Midbrain (tissue), 1 donor: Measurements from ENCODE around the gene IKZF4.
"Not testable (repeated sequence)": the region's sequence is repeated elsewhere in the genome, so short reads cannot be mapped to it uniquely, and the experiment has no call there.

Source experiments
- DNase-seq: peaks from one replicate; lab custom pipeline; 2025; lab: John Stamatoyannopoulos, UW

IKZF4 gene

DNA sequence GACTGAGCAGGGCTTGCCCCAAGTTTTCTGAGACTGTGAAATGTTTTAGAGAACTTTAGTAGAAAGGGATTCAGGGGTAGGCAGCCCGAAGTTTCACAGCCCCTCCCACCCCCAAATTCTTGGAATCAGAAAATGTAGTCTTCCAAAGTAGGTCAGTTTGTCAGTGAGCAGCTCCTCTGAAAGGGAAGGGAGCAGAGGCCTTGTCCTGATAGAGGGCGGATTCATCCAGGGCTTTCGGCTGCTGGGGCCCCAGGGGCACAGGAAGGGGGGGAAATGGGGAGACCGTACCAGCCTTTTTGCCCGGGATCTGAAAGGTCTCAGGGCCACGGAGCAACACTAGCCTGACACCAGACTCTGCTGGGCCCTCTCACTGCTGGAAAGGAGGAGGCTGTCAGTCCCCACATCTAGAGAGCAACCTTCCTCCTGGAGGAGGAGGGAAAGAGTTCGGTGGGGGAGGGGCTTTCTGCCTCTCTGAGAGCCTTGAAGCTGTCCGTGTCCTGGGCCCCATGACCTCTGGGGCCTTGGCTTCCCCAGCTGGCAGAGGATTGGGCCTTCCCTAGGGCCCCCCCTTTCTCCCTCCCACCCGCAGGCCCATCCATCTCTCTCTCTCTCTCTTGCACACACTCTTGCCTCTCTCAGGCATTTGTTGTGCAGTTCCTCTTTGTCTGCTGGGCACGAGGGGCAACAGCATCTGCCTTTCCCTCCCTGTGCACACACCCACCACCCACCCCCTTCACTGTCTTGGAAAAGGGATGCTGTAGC lies at the start of gene IKZF4:
Gene IKZF4, plus strand, starts transcription at position 621 of the 762 bp plus-strand sequence. CDS start 451 bp downstream, outside the sequence.
- peak; percentile 18 for DNase-seq

DNA sequence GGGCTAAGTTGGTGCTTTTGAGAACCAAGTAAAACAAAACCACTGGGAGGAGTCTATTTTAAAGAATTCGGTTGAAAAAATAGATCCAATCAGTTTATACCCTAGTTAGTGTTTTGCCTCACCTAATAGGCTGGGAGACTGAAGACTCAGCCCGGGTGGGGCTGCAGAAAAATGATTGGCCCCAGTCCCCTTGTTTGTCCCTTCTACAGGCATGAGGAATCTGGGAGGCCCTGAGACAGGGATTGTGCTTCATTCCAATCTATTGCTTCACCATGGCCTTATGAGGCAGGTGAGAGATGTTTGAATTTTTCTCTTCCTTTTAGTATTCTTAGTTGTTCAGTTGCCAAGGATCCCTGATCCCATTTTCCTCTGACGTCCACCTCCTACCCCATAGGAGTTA lies 48.8 kb upstream of the IKZF4 start:
- no peak for DNase-seq

DNA sequence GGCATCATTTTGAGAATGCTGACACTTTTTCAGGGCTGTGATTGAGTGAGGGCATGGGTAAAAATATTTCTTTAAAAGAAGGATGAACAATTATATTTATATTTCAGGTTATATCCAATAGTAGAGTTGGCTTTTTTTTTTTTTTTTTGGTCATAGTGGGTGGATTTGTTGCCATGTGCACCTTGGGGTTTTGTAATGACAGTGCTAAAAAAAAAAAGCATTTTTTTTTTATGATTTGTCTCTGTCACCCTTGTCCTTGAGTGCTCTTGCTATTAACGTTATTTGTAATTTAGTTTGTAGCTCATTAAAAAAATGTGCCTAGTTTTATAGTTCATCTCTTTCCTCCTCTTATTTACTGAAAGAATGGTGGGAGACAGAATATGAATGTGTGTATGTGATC lies 48.4 kb upstream of the IKZF4 start:
- no peak for DNase-seq

DNA sequence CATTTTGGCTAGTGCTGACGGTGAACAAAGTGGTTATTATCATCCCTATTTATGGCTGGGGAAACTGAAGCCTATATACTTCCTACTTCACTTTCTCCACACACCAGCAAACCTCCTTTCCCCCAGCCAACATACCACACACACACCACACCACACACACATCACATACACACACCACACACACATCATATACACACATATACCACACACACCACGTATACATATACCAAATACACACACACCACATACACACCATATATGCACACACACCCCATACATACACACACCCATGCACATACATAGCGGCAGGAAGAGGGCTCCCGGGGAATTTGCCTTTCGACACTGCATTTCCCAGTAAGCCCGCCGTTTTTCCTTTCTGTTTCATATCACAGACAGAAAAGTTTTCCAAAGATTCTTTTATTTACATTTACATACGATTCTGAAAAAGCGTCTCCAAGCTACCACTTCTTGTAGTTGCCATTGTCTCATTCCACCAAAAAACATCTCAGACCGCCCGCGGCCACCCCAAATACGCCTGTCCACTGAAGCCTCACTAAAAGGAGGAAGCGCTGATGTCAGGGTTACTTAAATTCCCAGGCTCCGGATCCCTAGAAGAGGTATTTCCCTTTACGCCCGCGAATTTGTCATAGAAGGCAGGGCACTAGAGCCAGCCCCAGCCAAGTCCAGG lies 47.8 kb upstream of the IKZF4 start:
- no peak for DNase-seq

DNA sequence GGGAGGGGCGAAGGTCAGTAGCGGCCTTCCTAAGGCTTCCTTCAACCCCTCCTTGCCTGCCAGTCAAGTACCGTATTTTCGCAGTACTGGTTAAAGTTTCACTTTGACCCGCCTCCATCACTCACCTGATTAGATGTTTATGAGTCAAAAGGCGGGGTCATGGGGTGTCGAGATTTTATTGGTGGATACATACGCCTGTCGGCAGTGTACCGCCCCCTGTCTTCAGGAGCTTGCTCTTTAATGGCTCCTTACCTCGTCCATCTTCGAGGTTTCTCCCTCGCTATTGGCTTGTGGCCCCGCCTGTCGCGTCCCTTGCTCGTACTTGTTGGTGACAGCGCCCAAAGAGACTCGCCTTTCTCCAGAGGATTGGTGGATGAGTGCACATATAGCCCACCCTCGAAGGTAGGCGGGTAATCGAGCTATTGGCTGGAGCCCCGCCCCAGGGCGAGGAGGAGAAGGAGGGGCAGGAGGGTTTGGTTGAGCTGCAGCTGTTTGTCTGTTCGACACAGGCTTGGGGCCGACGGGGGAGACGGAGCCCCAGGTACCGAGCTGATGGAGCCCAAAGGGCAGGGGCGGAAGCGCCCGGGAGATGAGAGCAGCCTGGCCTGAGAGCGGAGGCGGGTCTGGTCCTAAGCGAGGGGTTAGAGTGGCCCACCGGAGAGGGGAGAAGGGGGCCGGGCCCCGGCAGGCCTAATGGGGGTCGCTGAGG lies 47.1 kb upstream of the IKZF4 start, which contains the start of gene RAB5B:
Gene RAB5B, plus strand, starts transcription at position 480 of the 709 bp plus-strand sequence. CDS start 12,883 bp downstream, outside the sequence.
- peak; percentile 100 for DNase-seq

DNA sequence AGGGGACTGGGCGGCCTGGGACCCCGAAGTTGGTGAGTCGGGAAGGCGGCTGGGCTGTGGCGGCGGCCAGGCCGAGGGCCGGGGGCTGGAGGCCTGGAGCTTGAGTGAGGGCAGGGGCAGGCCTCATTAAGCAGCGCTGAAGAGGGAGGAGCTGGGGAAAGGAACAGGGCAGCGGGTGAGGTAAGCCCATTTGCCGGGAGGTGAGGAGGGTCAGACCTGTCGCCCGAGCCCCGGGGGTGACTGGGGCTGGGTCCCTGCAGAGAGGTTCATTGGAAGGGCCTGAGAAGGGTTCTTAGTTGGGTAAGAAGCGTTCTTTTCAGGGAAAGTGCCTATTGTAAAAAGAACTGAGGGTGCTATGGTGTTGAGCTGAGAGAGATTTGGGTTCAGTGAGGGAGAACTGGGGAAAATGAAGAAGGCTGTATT lies 46.5 kb upstream of the IKZF4 start:
- DNase-seq: no peak

DNA sequence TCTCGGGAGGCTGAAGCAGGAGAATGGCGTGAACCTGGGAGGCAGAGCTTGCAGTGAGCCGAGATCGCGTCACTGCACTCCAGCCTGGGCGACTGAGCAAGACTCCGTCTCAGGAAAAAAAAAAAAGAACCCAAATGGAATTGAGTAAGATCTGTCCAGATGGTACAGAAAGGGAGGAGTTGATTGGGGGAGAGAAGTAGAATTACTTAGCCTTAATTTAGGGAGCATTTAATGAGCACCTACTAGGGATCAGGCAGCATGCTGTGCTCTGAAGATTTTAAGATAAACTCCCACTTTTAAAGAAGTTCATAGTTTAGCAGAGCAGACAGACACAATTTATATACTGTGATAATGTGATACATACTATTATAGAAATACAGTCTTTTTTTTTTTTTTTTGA lies 42.5 kb upstream of the IKZF4 start:
- no peak for DNase-seq

DNA sequence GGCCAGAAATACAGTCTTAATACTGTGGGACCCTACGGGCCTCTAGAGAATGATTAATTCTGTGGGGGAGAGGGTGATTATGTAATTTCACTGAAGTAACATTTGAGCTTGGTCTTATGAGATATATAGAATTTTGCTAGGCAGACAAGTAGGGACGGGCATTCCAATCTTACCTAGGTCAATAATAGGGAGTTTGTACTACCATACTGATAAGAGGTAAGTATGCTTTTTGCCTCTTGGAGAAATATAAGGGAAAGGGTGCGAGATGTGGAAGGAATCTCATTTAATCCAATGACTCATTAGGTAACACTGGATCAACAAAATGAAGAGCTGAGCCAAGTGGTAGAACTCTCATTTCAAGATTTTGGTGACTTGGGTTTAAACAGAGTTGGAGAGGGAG lies 41.8 kb upstream of the IKZF4 start:
- DNase-seq: no peak

DNA sequence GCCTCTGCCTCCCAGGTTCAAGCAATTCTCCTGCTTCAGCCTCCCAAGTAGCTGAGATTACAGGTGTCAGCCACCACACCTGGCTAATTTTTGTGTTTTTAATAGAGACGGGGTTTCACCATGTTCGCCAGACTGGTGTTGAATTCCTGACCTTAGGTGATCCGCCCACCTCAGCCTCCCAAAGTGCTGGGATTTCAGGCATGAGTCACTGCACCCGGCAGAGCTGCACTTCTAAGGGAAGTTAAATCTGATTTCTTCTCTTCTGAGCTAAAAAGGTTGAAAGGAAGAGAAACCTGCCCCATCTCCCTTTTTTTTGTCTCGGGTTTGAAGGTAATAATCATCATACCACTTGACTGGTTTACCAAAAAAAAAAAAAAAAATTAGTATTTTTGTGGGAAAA lies 39.0 kb upstream of the IKZF4 start:
- not testable (repeated sequence) for DNase-seq

DNA sequence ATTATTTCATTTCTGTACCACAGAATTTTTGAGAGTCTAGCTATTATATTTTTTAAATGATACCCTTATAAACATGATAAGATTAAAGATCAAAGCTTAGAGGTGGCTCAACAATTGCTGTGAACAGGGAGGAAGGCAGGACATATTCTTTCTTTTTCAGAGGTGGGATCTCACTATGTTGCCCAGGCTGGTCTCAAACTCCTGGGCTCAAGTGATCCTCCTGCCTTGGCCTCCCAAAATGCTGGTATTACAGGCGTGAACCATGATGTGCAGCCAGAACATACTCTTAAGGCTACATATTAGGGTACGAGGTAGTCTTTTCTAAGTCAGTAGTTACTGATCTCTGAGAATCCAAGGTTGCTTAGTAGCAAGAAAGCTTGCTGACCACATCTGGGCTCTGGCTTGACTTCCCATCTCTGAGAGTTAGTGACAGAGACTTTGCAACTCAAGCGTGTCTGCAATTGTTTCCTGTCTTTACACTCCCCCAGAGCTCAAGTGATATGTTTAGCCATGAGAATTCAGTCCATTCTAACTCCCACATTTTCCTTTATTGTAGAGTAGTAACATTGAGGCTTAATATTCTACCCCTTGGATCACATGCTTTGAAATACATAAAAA lies 38.4 kb upstream of the IKZF4 start:
- no peak for DNase-seq

DNA sequence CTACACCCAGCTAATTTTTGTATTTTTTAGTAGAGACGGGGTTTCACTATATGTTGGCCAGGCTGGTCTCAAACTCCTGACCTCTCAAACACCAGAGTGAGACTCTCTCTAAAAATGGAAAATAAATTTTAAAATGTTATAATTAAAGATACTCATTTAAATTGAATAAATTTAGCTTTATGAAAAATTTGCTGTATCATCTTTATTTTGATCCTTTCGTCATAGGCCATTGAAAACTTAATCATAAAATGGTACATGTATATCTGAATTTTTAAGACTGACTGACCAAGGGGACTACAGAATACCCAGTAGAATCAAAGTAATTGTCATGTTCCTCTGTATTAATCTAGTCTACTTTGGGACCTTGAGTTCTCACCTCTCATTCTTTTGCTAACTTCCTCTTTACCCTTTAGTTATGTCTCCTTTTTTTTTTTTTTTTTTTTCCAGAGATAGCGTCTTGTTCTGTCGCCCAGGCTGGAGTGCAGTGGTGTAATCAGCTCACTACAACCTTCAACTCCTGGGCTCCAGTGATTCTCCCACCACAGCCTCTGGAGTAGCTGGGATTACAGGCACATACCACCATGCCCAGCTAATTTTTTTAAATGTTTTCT lies 37.5 kb upstream of the IKZF4 start:
- DNase-seq: no peak

DNA sequence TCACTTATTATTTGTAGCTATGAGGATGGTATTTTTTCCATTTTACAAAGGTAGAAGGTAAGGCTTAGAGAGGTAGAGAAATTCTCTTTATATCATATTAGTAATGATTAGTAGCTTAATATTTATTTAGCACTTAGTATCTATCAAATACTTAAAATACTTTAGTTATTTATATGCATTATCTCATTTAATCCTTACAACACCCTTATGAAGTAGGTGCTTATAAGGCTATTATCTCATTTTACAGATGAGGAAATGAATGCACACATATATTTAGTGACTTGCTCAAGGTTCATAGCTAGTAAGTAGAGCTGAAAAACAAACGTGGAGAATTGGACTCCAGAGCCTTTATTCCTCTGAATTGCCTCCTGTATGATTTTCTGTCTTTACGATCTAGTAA lies 36.0 kb upstream of the IKZF4 start:
- DNase-seq: no peak

DNA sequence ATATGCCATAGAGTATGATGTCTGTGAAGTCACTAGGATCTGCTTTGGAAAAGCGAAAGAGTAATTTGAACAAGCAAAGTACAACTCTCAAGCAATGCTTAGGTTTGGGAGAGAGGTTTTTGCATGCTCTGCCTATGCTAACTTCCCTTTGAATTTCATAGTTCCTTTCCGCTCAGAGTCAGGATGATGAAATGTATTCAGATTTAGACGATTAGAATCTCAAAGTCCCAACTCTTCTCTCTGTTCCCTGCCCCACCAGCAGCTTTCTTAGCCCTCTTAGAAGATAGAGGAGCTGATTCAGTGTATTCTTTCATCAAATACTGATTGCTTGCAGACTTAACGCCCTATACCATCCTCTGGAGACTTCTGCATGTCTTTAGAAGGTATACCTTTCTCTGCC lies 35.5 kb upstream of the IKZF4 start:
- DNase-seq: no peak

DNA sequence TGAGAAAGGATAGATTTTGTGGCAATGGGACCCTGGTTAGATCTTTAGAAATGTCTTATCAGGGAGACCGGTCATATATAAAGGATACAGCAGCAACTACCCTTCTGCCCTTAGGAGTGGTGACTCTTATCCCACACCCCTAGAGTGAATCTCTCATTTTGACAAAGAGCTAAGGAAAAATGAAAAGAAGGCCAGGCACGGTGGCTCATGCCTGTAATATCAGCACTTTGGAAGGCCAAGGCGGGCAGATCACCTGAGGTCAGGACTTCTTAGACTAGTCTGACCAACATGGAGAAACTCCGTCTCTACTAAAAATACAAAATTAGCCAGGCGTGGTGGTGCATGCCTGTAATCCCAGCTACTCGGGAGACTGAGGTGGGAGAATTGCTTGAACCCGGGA lies 34.9 kb upstream of the IKZF4 start:
- DNase-seq: not testable (repeated sequence)

DNA sequence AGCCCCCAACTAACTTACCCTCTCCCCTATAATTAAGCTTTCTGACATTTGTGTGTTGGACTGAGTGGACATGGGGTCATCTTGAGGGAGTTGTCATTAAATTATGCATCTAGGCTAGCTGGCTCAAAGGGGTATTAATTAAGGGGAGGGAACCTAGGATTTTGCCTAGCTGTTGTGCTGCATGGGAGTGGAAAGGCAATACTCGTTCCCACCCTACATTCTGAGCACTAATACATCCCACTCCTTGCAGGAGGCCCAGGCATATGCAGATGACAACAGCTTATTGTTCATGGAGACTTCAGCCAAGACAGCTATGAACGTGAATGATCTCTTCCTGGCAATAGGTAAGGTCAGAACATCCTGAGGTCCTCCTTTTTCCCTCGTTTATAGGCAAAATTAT lies 29.7 kb upstream of the IKZF4 start:
- no peak for DNase-seq

DNA sequence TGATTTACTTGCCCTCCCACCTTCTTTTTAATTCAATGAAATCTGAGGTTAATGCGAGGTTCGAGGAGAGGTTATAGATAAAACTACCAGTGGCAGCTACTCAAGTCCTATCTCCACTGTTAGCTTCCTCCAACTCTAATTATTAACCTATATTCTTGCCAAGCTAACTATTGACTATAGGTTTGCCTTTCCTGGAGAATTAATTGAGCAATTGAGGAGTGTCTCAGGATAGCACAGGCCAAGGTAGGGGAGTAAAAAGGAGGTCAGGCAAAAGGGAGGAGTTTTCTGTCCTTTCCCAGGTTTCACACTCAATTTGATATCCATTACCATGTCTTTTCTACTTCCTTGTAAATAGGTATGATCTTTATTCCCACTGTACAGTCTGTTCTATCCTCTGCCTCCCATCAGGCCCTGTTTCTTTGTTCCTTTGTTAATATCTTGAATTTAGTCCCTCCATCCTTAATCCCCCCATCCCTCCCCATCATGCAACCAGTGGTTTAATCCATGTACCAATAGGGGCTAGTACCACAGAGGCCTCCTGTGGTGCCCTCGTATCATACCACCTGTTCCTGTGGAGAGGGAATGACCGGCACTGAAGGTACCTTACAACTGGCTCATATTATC lies 27.5 kb upstream of the IKZF4 start:
- DNase-seq: no peak

DNA sequence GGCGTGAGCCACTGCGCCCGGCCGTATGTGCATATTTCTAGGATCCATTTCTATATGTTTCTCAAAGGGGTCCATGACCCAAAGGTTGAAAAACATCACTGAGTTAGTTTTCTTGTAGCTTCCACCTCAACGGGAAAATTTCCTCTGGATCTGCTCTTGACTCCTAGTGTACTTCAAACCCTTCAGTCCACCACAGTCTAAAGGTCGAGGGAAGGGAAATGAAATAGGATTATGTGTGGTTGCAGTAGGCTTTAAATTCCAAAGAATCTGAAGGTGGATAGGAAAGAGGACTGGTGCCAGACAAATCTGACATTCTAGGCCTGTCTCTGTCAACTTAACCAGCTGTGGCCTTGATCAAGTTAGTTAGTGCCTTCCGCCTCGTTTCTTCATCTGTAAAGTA lies 25.5 kb upstream of the IKZF4 start:
- DNase-seq: no peak

DNA sequence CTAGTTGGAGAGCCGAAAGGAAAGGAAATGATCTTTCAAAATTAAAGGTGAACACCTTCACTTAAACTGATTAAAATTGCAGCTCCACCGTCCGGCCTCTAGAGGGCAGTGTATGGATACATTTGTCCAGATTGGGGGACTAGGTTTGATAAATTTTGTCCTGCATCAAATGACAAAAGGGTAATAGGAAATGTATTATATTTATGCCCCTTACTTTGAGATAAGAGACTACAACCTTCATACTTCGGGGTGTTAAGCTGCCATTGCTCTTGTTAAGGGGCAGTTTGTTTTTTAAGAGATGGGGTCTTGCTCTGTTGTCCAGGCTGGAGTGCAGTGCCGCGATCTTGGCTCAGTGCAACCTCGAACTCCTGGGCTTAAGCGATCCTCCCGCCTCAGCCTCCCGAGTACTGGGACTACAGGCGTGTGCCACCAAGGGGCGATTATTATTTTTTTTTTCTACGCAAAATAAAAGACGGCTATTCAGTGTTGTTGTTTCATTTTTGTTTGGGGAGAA lies 24.6 kb upstream of the IKZF4 start:
- peak; percentile 70 for DNase-seq

DNA sequence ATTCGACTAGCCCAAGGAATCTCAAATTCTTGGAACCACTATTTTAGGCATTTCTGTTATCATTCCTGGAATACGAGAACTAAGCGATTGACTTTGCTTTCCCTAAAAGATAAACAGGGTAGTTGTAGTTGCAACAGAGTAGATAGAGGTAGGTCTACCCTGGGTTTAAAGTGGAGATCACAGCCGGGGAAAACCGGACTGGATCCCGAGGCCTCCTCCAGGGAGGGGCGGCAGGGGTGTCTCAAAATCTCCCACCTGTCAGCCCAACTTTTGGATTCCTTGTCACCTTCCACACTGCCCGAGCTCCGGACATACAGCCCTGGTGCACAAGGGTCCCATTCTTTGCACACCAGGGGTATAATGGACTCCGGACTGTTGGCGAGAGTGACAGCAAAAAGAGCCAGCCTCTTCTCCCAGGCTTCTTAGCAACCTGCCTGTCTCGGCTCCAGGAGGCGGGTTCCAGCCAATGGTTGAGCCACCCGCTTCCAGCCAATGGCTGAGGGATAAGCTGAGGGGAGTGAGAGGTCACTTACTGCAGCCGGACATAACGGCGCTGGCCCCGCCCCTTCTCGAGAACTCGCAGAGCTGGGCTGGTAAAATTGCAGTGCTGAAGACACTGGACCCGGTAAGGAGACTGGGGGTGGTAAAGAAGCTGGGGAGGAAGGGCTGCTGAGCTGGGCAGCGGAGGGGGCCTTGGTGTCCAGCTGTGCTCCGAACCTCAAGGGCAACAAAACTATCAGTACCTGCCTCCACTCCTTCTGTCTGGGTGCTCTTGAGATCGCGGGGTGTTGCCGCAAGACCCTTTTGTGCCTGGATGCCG lies 23.9 kb upstream of the IKZF4 start, which contains the start of gene SUOX:
Gene SUOX, plus strand, starts transcription at position 562 of the 820 bp plus-strand sequence. CDS start 4,946 bp downstream, outside the sequence.
- DNase-seq: peak; percentile 97

DNA sequence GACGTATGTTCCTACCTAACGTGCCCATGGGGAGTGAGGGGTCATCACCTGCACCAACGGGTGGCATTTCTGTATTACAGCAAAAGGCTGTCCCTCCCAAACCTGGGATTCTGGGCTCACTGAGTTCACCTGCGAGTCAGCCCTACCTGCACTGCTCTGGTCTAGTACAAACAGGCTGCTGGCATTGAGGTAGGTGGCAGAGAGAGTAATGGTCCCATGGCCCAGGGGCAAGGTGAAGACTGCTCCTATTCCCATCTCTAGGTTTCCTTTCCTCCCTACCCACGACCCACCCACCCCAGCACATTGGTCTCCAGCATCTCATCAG lies 23.3 kb upstream of the IKZF4 start:
- no peak for DNase-seq
